HG03095 (cell line): Measurements from ENCODE around the gene JAKMIP2.

ENCODE experiments used
- ATAC-seq: cut with Tn5 transposase; IDR thresholded peaks from one replicate; pipeline ENCODE4 v1.9.1; 2021; ENCODE audit warnings: moderate library complexity; ENCODE audit not compliant: unreplicated experiment

The JAKMIP2 gene

GRCh38 chr5:147789820-147790219 is 7.3 kb upstream of the JAKMIP2 start:
- ATAC-seq, result no peak

- ATAC-seq, result no peak
Measured at GRCh38 chr5:147788023-147788422, 5.5 kb upstream of the JAKMIP2 start.

- ATAC-seq, result no peak
Measured at GRCh38 chr5:147786142-147786541, 3.6 kb upstream of the JAKMIP2 start.

- ATAC-seq, result no peak
Measured at GRCh38 chr5:147784146-147784987, 1.8 kb upstream of the JAKMIP2 start.

- no peak for ATAC-seq
Measured at GRCh38 chr5:147780924-147781573, 1.5 kb downstream of the JAKMIP2 start.

- no peak for ATAC-seq
Measured at GRCh38 chr5:147779694-147780093, 2.8 kb downstream of the JAKMIP2 start.

GRCh38 chr5:147776989-147777388 is 5.5 kb downstream of the JAKMIP2 start:
- no peak for ATAC-seq

GRCh38 chr5:147773587-147773986 is 8.9 kb downstream of the JAKMIP2 start:
- no peak for ATAC-seq

GRCh38 chr5:147773139-147773538 is 9.4 kb downstream of the JAKMIP2 start:
- no peak for ATAC-seq

- no peak for ATAC-seq
Measured at GRCh38 chr5:147767048-147767447, 15.5 kb downstream of the JAKMIP2 start.

- no peak for ATAC-seq
Measured at GRCh38 chr5:147763791-147764525, 18.6 kb downstream of the JAKMIP2 start.

- ATAC-seq, result no peak
Measured at GRCh38 chr5:147760086-147760875, 22.2 kb downstream of the JAKMIP2 start.

GRCh38 chr5:147759441-147759840 is 23.1 kb downstream of the JAKMIP2 start:
- ATAC-seq, result no peak

GRCh38 chr5:147756566-147756965 is 26.0 kb downstream of the JAKMIP2 start:
- ATAC-seq, result no peak

- ATAC-seq, result no peak
Measured at GRCh38 chr5:147754372-147755122, 28.0 kb downstream of the JAKMIP2 start.

- no peak for ATAC-seq
Measured at GRCh38 chr5:147753765-147754164, 28.8 kb downstream of the JAKMIP2 start.

GRCh38 chr5:147752666-147753290 is 29.8 kb downstream of the JAKMIP2 start:
- ATAC-seq, result no peak

GRCh38 chr5:147752033-147752432 is 30.5 kb downstream of the JAKMIP2 start:
- no peak for ATAC-seq

GRCh38 chr5:147751156-147751830 is 31.2 kb downstream of the JAKMIP2 start:
- ATAC-seq, result no peak
